Cardiac atrium fibroblast (primary cell): ENCODE measurements around the gene PIGH. TPM values are rescaled to one million over a fixed set of nuclear protein-coding genes. Genes with fewer than 3 reads are reported as not detected.

Source experiments
- total RNA-seq: library from RNA; depleted of rRNA; stranded (reverse); fragments of >200 nt; gene quantifications from 2 replicates; pipeline ENCODE4 v1.2.3, GENCODE V29; 2015

PIGH gene
- 24.6 and 24.9 TPM in 2 replicates for total RNA-seq

GRCh38 chr14:67599698-67600561 is at the start of gene PIGH:
TSS of gene PIGH (minus strand) at chr14:67600268. CDS start at chr14:67600203, 65 bp downstream.

DNA sequence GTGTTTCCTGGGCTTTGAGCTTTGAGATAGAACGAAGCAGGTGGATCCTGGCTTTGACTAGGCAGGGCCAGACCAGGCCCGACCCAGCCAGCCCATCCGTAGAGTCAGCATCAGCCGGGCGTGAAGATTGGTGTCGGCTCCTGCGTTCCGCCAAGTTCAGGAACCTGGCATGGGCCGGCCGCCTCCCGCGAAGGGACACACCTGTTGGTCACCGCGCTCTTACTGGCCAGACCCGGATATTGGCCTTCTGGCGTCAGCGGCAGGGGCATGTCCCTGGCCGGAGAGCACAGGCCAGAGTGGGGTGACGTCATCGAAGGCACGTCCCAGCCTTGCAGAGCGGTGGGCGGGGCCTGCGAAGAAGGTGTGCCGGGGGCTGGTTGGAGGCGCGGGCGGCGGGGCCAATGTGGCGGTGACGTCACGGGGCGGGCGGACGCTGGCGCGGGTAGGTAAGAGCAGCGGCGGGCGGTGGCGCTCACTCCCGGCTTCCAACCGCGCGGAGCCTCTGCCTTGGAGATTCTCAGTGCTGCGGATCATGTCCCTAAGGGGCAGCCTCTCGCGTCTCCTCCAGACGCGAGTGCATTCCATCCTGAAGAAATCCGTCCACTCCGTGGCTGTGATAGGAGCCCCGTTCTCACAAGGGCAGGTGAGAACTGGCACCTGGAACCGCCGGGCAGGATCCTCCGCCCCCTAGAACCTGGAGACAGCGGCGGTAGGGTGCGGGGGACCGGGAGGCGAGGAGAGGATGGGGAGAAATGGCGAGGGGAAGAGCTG is 19.6 kb upstream of the PIGH start, which contains the start of gene ARG2:
TSS of gene ARG2 (plus strand) at position 475 of the 771 bp plus-strand sequence. CDS start at position 533, 58 bp downstream.

Other genes with a start within 250 kb of the PIGH start
- gene ATP6V1D, start 240.5 kb downstream of the PIGH start, total RNA-seq: 74.2 and 92.5 TPM in 2 replicates
- gene EIF2S1, start 239.9 kb downstream of the PIGH start, total RNA-seq: 94.1 and 111 TPM in 2 replicates
- gene PLEK2, start 188.1 kb downstream of the PIGH start, total RNA-seq: 1.8 and 3.9 TPM in 2 replicates
- gene TMEM229B, start 111.5 kb downstream of the PIGH start, total RNA-seq: 3.6 TPM in 1 of 2 replicates, not detected in the other
- gene PLEKHH1, start 67.0 kb downstream of the PIGH start, total RNA-seq: under 0.01 TPM in 1 of 2 replicates, not detected in the other
- gene ARG2, start 19.7 kb upstream of the PIGH start, total RNA-seq: 2.0 and 2.8 TPM in 2 replicates
- 47.5 and 53.1 TPM in 2 replicates for gene VTI1B, start 74.4 kb upstream of the PIGH start, total RNA-seq
- gene RDH11, start 95.5 kb upstream of the PIGH start, total RNA-seq: 78.9 and 112 TPM in 2 replicates
- not detected in 2 replicates for gene RDH12, start 101.6 kb upstream of the PIGH start, total RNA-seq
- 6.8 and 9.0 TPM in 2 replicates for gene ZFYVE26, start 216.3 kb upstream of the PIGH start, total RNA-seq
- 7.6 TPM in 2 replicates for gene RAD51B, start 219.5 kb upstream of the PIGH start, total RNA-seq